ENCODE data around the gene KBTBD3. TPM values are rescaled to one million over a fixed set of nuclear protein-coding genes. Genes with fewer than 3 reads are reported as not detected.

The KBTBD3 gene, protein sequence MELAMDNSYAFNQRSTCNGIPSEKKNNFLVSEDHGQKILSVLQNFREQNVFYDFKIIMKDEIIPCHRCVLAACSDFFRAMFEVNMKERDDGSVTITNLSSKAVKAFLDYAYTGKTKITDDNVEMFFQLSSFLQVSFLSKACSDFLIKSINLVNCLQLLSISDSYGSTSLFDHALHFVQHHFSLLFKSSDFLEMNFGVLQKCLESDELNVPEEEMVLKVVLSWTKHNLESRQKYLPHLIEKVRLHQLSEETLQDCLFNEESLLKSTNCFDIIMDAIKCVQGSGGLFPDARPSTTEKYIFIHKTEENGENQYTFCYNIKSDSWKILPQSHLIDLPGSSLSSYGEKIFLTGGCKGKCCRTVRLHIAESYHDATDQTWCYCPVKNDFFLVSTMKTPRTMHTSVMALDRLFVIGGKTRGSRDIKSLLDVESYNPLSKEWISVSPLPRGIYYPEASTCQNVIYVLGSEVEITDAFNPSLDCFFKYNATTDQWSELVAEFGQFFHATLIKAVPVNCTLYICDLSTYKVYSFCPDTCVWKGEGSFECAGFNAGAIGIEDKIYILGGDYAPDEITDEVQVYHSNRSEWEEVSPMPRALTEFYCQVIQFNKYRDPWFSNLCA
- 21.1 TPM for total RNA-seq

DNA sequence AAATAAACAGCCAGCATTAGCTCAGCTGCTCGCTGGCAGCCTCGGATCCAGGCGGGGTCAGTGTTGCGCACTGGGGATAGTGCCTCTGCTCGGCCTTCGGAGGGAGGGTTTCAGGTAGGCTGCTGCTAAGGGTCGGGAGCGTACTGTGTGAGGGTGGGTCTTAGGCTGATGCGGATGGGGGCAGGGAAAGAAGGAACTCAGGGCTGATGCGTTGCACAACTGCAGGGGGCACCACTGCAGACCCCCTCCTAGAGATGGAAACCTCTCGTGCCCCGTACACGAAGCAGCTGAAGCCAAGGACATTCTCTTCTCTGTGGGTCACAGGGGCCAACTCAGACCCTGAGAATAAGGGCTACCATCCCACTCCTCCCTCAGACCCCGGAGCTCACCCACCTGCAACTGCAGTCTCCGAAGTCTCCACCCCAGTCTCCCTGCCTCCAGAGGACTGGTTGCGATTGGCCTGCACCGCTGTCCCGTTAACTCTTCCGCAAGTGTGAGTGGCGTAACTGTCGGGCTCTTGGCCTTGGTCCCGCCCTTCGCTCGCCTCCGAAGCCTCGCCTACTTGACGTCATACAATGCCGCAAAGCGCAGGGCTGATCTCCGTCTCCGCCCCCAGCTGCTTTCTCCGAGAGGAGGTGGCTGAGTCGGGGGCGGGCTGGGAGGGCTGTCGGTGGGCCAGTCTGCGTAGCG lies at the start of gene KBTBD3:
KBTBD3 (minus strand) TSS at position 429 of the 690 bp plus-strand sequence. CDS start 18,250 bp downstream, outside the sequence.

DNA sequence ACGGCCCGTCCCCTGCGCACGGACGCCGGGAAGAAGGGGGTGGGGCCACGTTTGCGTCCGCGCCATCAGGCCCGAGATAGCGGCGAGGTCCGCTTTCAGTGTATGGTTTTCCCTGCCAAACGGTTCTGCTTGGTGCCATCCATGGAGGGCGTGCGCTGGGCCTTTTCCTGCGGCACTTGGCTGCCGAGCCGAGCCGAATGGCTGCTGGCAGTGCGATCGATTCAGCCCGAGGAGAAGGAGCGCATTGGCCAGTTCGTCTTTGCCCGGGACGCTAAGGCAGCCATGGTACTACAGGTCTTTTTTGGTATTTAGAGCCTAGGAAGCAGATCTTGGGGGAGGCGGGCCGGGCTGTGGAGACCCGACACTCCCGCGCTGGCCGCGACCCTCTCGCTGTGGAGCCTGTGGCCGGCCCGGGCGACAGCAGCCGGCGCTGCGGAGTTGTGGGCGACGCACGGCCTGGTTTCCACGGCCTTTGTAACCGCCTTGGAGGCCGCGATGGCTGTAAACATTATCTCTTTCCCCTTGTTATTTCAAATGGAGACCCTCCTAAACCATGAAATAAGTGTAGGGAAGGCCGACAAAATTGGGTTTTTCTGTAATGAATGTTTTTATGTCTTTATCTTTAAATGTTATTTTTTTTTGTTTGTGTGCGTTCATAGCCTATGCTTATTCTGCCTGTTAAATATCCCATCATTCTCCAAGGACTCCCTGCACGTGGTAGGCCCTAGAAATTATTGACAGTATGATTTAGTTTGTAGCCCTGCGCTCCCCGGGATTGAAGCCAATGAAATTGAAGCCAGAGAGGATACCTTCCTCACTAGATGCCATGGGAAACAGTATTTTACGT lies 685 bp upstream of the KBTBD3 start, which contains the start of gene AASDHPPT:
AASDHPPT (plus strand) TSS at position 54 of the 847 bp plus-strand sequence; CDS start at position 103, 49 bp downstream.

DNA sequence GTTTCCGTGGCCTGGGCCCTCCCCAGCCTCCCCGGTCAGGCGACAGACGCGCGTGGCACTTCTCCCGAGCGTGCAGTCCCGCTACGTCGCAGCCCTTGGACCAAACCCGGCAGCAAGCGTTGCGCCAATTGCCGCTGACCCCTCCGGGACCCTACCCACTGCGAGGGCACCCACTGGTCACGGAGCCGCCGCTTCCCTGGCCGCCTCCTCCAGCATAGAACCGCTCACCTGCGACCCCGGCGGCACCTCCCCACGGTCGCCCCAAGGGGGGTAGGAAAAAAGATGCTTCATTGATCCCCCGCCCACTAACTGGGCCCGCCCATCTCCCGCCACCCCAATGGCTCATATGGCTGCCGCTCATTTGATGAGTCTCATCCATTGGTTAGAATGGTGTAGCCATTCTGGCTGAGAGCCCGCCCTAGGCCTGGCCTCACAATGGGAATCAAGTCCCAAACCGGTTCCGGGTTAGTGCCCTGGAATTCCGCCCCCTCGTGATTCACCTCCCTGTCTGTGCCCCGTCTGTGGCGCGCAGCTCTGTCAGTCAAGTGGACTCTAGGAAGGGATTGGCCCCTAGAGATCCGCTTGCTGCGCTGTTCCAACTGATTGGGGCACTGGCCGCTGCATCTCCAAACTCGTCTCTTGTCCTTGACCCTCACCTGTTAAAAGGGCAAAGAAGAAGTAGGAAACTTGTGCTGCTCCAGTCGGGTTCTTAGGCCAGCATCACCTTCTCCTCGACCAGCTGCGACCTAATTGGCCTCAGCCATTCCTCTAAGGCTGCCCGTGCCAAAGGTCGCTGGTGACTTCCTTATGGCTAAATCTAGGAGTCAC lies 55.0 kb downstream of the KBTBD3 start, which contains the start of gene MSANTD4:
MSANTD4 (minus strand) TSS at position 274 of the 828 bp plus-strand sequence. CDS start 11,323 bp downstream, outside the sequence.

Other genes starting within 250 kb of the KBTBD3 start
- gene MSANTD4, start 55.1 kb downstream of the KBTBD3 start, total RNA-seq = 18.0 TPM
- gene AASDHPPT, start 315 bp upstream of the KBTBD3 start, total RNA-seq = 84.8 TPM

Data from metanephros (tissue), 1 donor.